Breast epithelium (tissue), 4 donors: ENCODE results near the gene SH3GL3. TPM values are rescaled to one million over a fixed set of nuclear protein-coding genes. Genes with fewer than 3 reads are reported as not detected.

ENCODE experiments used
- DNase-seq, 2 donors: peaks; one replicate each; pipeline ENCODE4 v3.0.0-alpha.2; 2019; ENCODE audit warnings: low spot score in 2 of 2
- H3K27ac ChIP-seq, 2 donors: fragments of 200-600 bp; sonication (generic) in 1 of 2; one replicate each; pipeline ENCODE4 v1.5.1; 2016 to 2019; ENCODE audit warnings: mild to moderate bottlenecking in 1 of 2
- H3K27me3 ChIP-seq, 2 donors: fragments of 200-600 bp; sonication (generic) in 1 of 2; one replicate each; pipeline versions ENCODE4 v1.5.1 to v1.6.0; 2017 to 2019; ENCODE audit warnings: control low read depth in 1 of 2, mild to moderate bottlenecking in 1 of 2
- H3K36me3 ChIP-seq: fragments of 200-600 bp; one replicate; pipeline ENCODE4 v1.5.1; 2019
- H3K4me1 ChIP-seq, 2 donors: fragments of 200-600 bp; sonication (generic); one replicate each; pipeline ENCODE4 v1.5.1; 2016 to 2019; ENCODE audit warnings: control low read depth in 1 of 2
- H3K4me3 ChIP-seq, 3 donors: fragments of 200-600 bp; sonication (generic); 1 replicate in 2 of 3; 2 replicates in 1 of 3; pipeline ENCODE4 v1.5.1; 2016 to 2019; ENCODE audit warnings: mild to moderate bottlenecking in 3 of 3, moderate library complexity in 2 of 3
- H3K9me3 ChIP-seq, 2 donors: fragments of 200-600 bp; sonication (generic) in 1 of 2; one replicate each; pipeline ENCODE4 v1.5.1; 2016 to 2019; ENCODE audit warnings: control low read depth in 1 of 2
- CTCF ChIP-seq, 3 donors: fragments of 450-650 bp; IDR thresholded peaks; one replicate each; pipeline ENCODE4 v1.5.1; 2016 to 2017; ENCODE audit warnings: antibody characterized with exemption in 3 of 3, mild to moderate bottlenecking in 3 of 3, moderate library complexity in 3 of 3
- POLR2A ChIP-seq: fragments of 450-650 bp; IDR thresholded peaks from one replicate; pipeline ENCODE4 v1.6.1; 2016; ENCODE audit warnings: antibody characterized with exemption, mild to moderate bottlenecking, moderate library complexity
- POLR2AphosphoS5 ChIP-seq, 3 donors: sonication (generic); formaldehyde crosslinking; IDR thresholded peaks; one replicate each; pipeline ENCODE4 v1.6.1; 2017; ENCODE audit warnings: antibody characterized with exemption in 3 of 3
- intact Hi-C: fragments of 100-400 bp; cut with DNase I; formaldehyde crosslinking; loops from one replicate; pipeline ENCODE4 v1.15.1; 2023; ENCODE audit warnings: low total_unique reads
- total RNA-seq, 3 donors: library from RNA; depleted of rRNA; stranded (reverse); fragments of >200 nt; gene quantifications; one replicate each; pipeline ENCODE4 v1.1.0, GENCODE V29; 2016

The SH3GL3 gene
- total RNA-seq, 3 donors from 2014 or later, result not detected

- no peak overlapping the region for H3K27ac ChIP-seq
- H3K36me3 ChIP-seq, result no peaks in the 10 kb centered on the region
- H3K27me3 ChIP-seq, result no peaks in the 10 kb centered on the region
- no peaks in the 10 kb centered on the region for H3K9me3 ChIP-seq
- intact Hi-C loops, result no loop called here
- DNase-seq, result no peak
- no peak overlapping the region for H3K4me3 ChIP-seq
- TF ChIP-seq POLR2A (no peak), CTCF (IDR thresholded peaks at IDR 0.05) (peak in 2 of 3 donors; percentile 22 to 29)
- no peaks in the 10 kb centered on the region for H3K4me1 ChIP-seq
Observed at GRCh38 chr15:83571820-83572707, 124.9 kb downstream of the SH3GL3 start.

GRCh38 chr15:83574345-83574744 lies 127.2 kb downstream of the SH3GL3 start:
- Histone ChIP-seq H3K27me3 (no peaks in the 10 kb centered on the region), H3K9me3 (no peaks in the 10 kb centered on the region), H3K4me1 (no peaks in the 10 kb centered on the region), H3K36me3 (no peaks in the 10 kb centered on the region), H3K27ac (no peak overlapping the region), H3K4me3 (no peak overlapping the region)
- TF ChIP-seq CTCF (IDR thresholded peaks at IDR 0.05), result no peak
- TF ChIP-seq POLR2AphosphoS5 (IDR thresholded peaks at IDR 0.05), result no peak
- no peak for TF ChIP-seq POLR2A
- intact Hi-C loops, result no loop called here
- DNase-seq, result no peak

GRCh38 chr15:83578691-83579090 lies 131.6 kb downstream of the SH3GL3 start:
- Histone ChIP-seq H3K27me3 (no peaks in the 10 kb centered on the region), H3K9me3 (no peaks in the 10 kb centered on the region), H3K27ac (no peak overlapping the region), H3K4me1 (no peaks in the 10 kb centered on the region), H3K4me3 (no peak overlapping the region), H3K36me3 (no peaks in the 10 kb centered on the region)
- intact Hi-C loops, result no loop called here
- TF ChIP-seq POLR2AphosphoS5 (IDR thresholded peaks at IDR 0.05) (no peak), CTCF (IDR thresholded peaks at IDR 0.05) (no peak)
- DNase-seq, result no peak

- Histone ChIP-seq H3K27me3 (no peaks in the 10 kb centered on the region), H3K4me1 (no peaks in the 10 kb centered on the region), H3K27ac (no peak overlapping the region), H3K9me3 (no peaks in the 10 kb centered on the region), H3K36me3 (no peaks in the 10 kb centered on the region), H3K4me3 (no peak overlapping the region)
- intact Hi-C loops, result no loop called here
- no peak for DNase-seq
- TF ChIP-seq POLR2A (no peak), CTCF (IDR thresholded peaks at IDR 0.05) (no peak), POLR2AphosphoS5 (IDR thresholded peaks at IDR 0.05) (no peak)
Observed at GRCh38 chr15:83581381-83581780, 134.2 kb downstream of the SH3GL3 start.

- intact Hi-C loops, result no loop called here
- Histone ChIP-seq H3K4me3 (no peak overlapping the region), H3K9me3 (no peaks in the 10 kb centered on the region), H3K27me3 (no peaks in the 10 kb centered on the region), H3K4me1 (no peaks in the 10 kb centered on the region), H3K27ac (no peak overlapping the region), H3K36me3 (no peaks in the 10 kb centered on the region)
- TF ChIP-seq CTCF (IDR thresholded peaks at IDR 0.05) (no peak), POLR2AphosphoS5 (IDR thresholded peaks at IDR 0.05) (no peak), POLR2A (no peak)
- no peak for DNase-seq
Observed at GRCh38 chr15:83582381-83582780, 135.2 kb downstream of the SH3GL3 start.
